HG03432 (cell line): ENCODE data around the gene TOR3A.
"Not testable (repeated sequence)": the region's sequence is repeated elsewhere in the genome, so short reads cannot be mapped to it uniquely, and the experiment has no call there.

Source experiments
- ATAC-seq: cut with Tn5 transposase; IDR thresholded peaks from one replicate; pipeline ENCODE4 v1.9.1; 2021; ENCODE audit warnings: mild to moderate bottlenecking, moderate library complexity; ENCODE audit not compliant: unreplicated experiment

Gene TOR3A

DNA sequence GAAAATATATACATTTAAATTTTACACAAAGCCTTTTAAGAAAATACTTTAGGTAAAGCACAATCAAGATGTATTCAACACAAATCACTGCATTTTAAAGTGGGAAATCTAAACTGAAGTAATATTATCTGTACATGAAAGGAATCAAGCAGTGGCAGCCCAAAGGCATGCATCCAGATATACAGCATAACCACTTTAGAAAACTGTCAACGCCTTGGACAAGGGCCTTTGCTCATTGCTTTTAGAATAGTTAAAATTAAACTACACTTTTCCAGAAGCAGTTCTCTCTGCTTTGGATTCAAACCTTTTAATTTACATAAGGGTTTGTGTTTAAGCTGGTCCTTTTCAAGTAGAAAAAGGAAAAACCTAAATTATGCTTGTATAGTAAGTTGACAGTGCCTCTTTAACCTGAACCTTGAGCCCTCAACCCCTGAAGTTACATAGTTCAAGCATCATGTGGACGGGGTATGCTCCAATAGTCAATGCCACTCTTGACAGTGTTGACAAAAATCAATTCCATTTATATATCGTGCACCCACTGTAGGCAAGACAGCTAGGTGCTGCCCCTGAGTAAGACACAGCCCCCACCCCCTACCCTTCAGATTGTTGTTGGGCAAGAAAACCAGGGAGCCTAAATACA is 22.9 kb downstream of the TOR3A start:
- no peak for ATAC-seq

DNA sequence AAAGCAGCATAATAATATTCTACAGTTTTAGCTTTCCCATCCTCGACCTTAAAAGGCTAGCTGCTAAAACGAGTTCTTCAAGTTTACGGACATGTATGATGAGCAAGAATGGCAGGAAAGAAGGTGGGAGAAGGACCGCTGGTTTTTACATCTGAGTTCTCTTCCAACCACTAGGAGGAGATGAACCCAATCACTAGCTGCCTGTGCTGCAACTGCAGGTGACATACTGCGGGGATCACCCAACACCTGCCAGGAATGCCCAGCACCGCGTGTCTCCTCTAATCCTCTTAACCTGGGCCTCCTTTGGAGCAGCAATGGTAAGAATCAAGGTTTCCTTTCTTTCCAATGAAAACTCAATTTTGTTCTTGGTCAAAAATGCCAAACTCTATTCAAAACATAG is 23.5 kb downstream of the TOR3A start:
- no peak for ATAC-seq

DNA sequence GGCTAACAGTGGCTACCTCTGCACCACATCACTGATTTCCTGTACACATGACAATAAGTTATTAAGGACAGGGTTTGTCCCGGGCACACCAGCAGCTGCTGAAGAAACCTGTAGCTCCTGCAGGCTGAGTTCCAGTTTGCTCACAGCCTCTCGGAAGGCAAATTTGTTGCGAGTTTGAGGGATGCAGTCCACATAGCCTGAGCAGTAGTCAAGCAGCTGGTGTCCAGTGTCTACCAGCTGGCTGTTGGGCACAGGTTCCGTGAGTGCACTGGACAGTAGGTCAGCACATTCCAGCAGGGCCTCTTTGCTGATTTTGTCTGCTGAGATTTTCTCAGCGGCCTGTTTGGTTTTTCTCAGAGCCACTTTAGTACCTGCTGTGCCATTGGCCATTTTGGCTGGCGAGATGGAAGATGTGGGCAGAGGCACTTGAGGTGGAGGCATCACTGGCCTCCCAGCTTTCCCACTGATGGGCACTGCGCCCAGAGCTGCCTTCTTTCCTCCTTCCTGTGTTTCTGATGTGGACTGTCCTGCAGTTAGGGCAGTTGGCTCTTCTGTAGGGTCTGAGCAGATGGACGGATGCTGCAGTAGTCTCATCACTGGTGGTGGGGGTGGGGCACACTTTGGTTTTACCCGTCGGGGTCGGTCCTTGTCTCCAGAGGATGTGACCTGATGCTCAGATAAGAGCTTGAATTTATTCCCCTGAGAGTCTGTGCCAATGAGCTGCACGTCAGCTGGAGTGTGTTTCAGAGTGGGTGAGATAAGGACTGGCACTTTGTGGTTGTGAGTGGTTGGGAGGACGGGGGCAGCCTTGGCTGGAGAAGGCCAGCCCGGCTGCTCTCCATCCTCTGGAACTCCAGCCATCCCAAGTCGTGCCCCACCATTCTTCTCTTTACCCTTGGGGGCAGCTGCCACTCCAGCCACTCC is 26.1 kb downstream of the TOR3A start:
- ATAC-seq: no peak

- ATAC-seq: no peak
Observed at GRCh38 chr1:179108644-179109043, 26.8 kb downstream of the TOR3A start.

DNA sequence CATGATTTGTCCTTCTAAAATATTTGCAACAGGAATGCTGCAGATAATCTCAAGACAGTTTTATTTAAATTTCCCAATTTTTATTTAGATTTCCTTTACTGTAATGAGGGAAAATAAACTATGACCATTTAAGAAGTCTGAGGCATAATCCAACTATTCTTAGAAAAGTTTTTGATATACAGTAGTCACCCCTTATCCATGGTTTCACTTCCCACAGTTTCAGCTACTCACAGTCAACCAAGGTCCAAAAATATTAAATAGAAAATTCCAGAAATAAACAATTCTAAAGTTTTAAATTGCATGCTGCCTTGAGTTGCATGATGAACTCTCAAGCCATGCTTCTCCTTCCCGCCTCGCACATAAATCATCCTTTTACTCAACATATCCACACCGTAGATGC is 33.3 kb downstream of the TOR3A start:
- no peak for ATAC-seq

DNA sequence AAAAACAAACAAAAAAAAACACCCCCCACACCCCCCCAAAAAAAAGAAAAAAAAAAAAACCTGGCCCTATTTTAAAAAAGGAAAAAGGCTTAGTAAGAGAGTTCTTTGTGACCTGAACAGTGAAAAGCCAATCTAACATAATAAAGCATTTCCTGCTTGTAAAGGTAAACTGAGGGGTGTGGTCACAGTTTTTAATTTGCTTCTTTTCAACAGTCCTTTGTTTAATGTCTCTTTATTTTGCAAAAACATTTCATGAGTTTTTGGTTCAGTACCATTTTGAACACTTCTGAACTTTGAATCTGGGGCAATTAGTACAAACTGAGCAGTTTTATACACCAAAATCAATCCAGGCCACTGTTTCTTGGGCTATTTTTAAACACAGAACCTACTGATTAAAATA is 37.6 kb downstream of the TOR3A start:
- ATAC-seq: no peak

DNA sequence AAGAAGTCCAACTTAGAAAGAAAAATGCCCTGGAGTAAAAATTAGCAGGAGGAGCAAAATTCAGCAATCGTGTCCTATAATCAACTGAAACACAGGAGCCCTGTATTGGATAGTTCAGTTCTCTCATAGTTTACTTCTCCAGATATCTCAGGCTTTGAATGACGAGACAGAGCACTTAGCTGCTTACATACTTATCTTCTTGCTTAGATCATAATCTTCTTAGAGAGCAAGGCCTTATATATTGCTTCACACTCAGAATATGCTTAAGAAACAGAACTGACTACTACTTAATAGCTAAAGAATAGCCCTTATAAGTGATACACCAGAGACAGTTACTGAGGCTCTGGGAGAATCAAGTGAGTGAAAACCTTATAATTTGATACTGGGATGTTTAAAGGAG is 38.9 kb downstream of the TOR3A start:
- no peak for ATAC-seq

GRCh38 chr1:179121159-179121938 is 39.5 kb downstream of the TOR3A start:
- ATAC-seq: no peak

DNA sequence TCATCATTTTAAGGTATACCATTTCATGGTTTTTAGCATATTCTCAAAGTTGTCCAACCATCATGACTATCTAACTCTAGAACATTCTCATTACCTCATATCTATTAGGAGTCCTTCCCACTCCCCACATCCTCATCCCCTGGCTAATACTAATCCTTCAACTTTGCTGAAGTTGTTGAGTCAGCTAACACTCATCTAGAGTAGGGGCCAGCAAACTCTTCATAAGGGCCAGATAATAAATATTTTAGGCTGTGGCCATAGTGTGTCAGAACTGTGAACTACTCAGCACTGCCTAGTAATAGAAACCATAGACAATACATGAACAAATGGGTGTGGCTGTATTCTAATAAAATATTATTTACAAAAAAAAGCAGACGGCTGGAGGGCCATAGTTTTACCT is 43.0 kb downstream of the TOR3A start:
- no peak for ATAC-seq

DNA sequence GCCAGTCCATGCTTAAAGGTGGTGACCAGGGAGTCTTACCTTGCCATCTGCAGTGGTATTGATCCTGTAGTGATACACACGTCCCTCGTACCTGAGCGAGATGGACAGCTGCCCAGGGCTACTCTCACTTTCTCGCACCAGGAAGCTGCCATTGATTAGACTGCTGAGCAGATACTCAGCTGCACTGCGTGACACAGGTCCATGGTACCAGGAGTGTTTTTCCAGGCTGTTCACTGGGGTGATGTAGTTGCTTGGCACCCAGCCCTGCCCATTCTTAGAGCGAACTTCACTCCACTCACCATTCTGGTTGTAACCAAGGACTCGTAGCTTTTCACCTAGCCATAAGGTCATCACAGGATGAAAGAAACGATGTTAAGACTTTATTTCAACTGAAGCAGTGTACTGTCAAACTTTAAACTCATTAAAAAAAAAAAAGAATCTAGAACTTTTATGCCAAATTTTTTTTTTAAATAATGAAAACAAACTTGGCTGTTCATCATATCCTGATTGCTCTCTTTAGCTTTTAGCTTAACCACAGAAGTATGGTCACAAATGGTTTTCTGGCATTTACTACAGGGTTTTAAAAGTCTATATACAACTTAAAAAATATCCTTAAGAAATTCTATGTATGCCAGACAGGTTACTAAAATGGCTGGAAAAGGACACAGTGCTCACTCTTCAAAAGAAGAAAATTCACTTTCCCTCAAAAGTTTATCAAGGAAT is 44.6 kb downstream of the TOR3A start:
- ATAC-seq: no peak

DNA sequence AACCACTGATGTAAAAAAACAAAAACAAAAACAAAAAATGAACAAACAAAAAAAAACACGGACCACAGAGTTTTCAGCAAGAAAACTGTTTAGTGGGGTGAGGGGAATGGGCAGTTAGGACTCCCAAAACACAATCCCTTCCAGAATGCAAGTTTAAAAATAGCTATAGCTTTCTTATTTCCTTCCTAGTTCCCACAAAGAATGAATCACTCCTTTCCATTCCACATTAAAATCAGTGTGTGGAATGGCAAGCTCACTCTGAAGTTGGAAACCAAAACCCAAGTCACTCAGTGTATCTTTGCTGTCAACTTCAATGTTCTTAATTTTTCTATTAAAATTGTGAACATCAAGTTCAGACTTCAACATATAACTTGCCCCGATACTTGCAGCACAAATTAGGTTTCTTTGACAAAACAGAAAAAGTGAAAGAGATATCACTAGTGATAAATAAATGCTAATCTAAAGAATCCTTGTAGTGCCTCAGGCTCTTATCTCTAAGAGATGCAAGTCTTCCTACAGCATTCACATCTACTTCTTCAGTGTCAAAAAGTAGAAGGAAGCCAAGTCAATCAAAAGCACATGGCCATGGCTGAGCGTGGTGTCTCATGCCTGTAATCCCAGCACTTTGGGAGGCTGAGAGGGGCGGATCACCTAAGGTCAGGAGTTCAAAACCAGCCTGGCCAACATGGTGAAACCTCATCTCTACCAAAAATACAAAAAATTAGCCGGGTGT is 45.5 kb downstream of the TOR3A start:
- ATAC-seq: no peak

- no peak for ATAC-seq
Observed at GRCh38 chr1:179128520-179128919, 46.6 kb downstream of the TOR3A start.

DNA sequence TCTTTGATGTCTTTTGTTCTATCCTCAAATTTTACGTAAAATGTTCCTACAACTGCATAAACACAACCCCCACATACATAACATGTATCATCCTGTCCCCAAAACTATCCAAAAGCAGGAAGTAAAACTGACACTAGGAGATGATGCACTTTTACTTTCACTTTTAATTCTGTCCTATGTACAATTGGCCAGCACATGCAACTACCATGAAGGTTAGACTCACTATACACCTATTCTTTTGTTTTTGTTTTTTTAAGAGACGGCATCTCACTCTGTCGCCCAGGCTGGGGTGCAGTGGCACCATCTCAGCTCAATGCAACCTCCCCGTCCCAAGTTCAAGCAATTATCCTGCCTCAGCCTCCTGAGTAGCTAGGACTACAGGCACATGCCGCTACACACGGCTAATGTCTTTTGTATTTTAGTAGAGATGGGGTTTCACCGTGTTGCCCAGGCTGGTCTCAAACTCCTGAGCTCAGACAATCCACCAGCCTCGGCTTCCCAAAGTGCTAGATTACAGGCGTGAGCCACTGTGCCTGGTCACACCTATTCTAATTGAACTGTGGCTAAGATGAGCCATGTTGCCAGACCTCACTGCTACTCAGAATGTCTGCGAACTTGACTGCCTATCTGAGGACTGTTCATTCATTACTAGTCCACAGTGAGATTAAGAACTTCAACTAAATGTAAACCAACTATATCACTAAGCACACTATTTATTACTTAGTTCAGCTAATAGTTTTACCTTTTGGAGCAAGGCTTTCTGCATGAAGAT is 48.0 kb downstream of the TOR3A start:
- peak; percentile 94 for ATAC-seq

DNA sequence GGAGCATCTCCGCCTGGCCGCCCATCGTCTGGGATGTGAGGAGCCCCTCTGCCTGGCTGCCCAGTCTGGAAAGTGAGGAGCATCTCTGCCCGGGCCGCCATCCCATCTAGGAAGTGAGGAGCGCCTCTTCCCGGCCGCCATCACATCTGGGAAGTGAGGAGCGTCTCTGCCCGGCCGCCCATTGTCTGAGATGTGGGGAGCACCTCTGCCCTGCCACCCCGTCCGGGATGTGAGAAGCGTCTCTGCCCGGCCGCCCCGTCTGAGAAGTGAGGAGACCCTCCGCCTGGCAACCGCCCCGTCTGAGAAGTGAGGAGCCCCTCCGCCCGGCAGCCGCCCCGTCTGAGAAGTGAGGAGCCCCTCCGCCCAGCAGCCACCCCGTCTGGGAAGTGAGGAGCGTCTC is 53.3 kb downstream of the TOR3A start:
- ATAC-seq: not testable (repeated sequence)

DNA sequence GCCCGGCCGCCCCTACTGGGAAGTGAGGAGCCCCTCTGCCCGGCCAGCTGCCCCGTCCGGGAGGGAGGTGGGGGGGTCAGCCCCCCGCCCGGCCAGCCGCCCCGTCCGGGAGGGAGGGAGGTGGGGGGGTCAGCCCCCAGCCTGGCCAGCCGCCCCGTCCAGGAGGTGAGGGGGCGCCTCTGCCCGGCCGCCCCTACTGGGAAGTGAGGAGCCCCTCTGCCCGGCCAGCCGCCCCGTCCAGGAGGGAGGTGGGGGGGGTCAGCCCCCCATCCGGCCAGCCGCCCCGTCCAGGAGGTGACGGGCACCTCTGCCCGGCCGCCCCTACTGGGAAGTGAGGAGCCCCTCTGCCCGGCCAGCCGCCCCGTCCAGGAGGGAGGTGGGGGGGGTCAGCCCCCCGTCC is 53.8 kb downstream of the TOR3A start:
- ATAC-seq: not testable (repeated sequence)

DNA sequence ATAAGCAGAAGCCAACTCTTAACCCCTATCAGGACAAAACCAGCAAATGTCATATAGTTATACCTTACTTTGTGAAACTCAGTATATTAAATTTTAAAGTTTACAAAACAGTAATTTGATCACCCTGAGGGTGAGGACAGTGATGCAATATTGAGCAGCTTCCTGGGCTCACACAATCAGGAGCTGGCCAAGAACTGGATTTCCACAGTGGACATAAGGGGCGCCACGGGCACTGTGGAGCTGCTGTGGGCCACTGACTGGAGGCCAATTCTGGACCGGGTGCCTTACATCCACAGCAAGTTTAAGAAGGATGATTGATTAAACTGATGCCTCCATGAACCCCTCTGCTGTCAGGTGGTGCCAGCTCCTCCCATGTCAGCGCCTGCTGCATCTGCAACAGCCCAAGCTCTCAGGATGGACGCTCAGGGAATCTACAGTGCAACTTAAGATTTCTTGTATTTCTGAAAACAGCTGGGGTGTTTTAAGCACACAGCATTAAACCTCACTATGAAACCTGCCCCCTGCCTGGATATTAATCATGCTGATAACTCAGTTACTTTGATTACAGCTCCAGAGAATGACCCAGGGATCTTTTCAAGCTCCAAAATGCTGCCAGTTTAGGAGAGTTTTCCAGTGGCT is 55.9 kb downstream of the TOR3A start:
- no peak for ATAC-seq

DNA sequence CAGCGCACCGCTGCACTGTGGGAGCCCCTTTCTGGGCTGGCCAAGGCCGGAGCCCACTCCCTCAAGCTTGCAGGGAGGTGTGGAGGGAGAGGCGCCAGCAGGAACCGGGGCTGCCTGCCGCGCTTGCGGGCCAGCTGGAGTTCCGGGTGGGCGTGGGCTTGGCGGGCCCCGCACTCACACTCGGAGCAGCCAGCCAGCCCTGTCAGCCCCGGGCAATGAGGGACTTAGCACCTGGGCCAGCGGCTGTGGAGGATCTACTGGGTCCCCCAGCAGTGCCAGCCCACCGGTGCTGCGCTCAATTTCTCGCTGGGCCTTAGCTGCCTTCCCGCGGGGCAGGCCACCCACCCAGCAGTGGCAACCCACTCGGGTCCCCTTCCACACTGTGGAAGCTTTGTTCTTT is 56.9 kb downstream of the TOR3A start:
- ATAC-seq: not testable (repeated sequence)

DNA sequence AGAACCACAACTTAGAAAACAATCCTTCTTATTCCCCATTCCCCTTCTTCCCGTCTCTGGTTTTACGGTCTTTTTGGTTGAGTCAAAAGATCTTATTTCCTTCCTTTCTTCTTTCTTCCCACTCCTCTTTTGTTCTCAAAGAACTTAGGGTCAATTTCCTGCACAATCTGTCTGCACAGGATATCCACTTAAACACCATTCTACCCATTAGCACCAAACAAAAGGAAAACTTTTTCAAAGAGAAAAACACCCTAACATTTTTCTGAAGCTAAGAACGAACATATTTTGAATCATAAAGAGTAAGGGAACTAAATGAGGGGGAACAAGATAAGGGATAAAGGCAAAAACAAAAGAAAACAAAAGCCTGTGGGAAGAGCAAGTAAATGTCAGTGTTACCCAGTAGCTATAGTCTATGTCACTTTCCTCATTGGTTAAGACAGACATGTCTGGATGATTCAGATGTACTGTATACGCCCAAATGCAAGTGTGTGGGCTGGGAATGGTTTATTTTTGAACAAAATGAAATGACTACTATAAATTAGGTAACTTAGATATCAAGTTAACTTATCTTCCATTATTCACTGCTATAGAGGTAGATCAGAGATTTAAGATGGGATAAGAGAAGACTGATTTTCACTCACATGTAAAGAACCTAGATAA is 59.9 kb downstream of the TOR3A start:
- no peak for ATAC-seq
